ENCODE results near the gene F5.
"Not testable (repeated sequence)": the region's sequence is repeated elsewhere in the genome, so short reads cannot be mapped to it uniquely, and the experiment has no call there.

F5 gene

GRCh38 chr1:169538998-169539871, 47.0 kb downstream of the F5 start:
- DNase-seq = no peak

GRCh38 chr1:169534653-169535052, 51.6 kb downstream of the F5 start:
- no peak for DNase-seq

- not testable (repeated sequence) for DNase-seq
Observed at GRCh38 chr1:169533528-169534190, 52.6 kb downstream of the F5 start.

GRCh38 chr1:169530448-169530847, 55.8 kb downstream of the F5 start:
- DNase-seq = no peak

GRCh38 chr1:169529068-169529642, 57.1 kb downstream of the F5 start:
- peak; percentile 63 for DNase-seq

DNA sequence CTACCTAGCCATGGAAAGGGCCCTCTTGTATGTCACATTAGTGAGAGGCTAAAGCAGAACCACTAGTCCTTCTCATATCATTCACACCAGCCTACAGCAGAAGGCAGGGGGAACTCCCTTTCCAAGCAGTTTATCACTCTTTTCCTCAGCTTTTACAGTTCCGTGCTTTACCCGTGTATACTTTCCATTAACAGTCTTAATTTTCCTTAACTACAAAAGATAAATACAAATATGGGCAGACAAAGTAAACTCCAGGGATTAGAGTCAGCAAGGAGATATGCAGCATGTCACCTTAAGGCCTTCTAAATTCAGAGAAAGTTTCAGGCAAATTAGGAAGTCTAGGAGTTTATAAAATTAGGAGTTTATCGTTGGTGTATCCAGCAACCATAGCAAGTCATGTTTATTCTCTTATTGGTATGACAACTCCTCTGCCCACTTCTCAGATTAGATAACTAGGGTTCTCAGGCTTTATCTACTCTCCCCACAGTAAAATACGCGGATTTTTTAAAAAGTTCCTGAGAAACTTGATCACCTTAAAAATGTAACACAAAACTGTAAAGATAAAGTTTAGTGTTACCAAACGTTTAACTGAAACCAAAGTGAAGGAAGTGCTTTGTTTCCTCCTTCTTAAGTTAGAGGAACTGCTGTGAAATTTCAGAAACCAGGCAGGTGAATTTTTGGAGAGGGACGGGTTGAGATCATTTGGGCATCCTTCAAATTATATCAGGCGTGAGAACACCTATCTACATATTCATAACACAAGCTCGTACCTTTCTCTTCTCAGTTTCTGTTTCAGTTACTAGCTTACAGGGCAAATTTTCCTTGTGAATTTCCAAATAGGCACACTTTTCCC, 57.8 kb downstream of the F5 start:
- no peak for DNase-seq

DNA sequence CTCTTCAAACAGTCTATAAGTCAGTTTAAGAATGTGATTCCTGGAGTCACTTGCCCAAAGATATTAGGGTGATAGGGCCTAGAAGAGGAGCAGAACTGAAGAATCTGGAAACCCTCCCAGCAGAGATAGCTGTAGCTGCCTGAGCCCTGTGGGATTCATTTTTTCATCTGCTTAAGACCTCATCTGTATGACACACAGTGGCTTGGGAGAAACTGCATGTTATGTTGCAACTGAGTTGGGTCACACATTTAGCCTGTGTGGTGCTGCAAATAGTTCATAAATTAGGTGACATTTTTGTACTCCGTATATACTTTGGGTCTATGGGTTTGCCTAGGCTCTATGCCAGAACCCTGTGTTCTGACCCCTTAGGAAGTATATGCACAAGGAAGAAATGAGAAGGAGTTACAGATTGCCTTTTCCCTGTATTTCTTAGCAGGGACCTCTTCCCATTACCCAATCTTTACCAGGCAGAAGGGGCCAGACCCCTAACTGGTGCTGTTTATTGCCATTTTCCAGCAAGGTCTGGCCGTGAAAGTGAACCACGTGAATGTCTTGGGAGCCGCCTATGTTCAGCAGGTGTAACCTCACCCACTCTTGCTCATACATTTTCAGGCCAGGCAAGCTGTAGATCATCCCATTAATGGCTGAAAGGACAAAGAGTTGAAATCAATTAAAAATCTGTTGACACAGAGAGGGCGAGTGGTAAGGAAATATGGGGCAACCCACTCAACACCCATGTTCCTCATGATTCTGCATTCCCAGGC, 58.6 kb downstream of the F5 start:
- no peak for DNase-seq

GRCh38 chr1:169527001-169527400, 59.3 kb downstream of the F5 start:
- DNase-seq = no peak

DNA sequence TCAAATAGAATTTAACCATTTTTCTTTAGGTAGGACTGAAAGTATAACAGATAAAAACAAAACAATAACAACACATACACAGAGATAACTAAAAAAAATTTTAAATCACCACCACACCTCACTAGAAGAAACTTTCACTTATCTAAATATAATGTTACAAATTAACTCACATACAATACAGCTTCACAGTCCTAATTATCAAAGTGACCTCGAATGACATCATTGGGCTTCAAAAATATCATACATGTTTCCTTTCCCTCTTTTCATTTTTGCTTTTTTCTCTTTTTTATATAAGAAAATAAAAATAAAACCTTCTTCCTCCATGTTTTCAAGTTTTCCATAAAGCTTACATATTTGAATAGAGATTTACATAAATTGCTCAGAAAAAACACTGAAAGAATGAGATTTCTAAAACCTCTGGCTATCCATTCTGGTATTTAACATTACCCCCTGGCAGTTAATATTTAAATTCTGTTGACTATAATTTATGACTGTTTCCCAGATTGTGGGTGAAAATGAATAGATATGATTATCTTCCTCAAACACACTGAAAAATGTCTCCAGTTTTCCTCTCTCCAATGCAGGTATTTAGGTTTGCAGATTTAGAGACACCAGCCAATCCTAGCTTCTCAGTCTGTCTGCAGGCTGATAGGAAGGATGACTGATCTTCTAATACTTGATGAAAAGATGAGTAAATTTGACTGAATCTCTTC, 60.0 kb downstream of the F5 start:
- no peak for DNase-seq

DNA sequence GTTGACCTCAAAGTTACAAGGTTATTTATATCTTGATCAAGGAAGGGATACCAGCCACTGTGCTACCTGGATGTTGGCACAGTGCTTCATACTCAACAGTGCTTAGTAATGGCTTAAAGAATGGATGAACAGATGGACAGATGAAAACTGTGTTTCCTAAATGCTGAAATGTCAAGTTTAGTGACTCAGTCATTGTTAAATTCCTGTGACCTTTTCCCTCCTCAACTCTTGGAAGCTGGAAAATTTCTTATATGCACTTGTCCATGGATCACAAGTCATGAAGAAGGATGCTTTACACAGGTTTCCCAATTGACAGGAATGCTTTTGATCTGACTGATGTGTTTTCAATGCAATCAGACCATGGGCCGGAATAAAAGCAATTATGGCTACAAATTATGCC, 60.9 kb downstream of the F5 start:
- DNase-seq = no peak

- DNase-seq = no peak
Observed at GRCh38 chr1:169523904-169524303, 62.4 kb downstream of the F5 start.

DNA sequence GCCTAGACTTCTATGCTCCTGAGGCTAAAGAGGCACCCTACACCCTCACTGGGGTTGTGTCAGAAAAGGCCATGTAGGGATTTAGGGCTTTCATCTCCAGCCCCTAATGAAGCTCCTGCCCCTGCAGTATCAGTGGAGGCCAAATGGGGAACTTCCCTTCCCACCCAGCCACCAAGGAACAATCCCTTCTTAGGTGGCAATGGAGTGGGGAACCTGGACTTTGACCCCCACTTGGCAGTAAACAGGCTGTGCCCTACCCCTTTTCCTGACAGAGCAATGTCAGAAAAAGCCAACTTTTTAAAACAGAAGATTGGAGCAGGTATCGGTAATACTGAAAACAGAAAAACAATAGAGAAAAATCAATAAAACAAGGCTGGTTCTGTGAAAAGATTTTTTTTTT, 65.1 kb downstream of the F5 start:
- no peak for DNase-seq

DNA sequence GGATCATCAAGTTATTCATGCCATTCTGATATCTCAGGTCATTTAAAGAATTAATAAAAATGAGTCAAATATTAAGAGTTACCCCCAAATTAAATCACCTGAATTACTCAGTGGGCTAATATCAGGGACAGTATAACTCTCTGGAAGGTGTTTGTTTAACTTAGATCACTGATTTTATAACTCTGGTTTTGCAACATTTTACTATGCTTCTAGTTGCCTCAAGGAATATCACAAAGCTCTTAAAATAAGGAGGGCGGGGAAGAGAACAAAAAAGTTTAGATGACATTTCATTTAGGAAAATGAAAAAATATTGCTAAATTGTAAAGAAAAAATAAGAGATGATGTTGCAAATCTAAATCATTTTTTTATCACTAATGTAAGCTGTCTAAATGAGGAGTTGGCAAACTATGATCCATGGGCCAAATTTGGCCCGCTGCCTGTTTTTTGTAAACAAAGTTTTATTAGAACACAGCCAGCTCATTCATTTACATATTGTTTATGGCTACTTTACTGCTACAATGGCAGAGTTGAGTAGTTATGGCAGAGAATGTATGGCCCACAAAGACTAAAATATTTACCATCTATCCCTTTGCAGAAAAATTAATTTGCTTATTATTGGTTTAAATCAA, 68.6 kb downstream of the F5 start:
- DNase-seq = no peak

DNA sequence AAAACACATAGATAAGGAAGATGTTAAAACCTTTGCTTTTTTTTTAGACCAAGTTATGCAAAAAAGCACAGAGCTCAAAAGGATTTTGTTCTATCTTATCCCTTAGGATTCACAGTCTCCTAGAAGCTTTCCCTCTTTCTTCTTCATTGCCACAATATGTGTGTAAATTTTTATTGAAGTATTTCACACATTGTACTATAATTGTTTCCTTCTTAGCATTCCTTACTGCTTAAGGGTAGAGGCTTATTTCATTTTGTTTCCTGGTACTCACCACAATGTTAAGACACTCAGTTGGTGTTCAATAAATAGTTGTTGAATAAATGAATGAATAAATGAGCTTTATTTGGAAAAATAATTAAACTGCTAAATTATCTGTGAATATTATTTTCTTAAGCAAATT, 70.6 kb downstream of the F5 start:
- DNase-seq = no peak

DNA sequence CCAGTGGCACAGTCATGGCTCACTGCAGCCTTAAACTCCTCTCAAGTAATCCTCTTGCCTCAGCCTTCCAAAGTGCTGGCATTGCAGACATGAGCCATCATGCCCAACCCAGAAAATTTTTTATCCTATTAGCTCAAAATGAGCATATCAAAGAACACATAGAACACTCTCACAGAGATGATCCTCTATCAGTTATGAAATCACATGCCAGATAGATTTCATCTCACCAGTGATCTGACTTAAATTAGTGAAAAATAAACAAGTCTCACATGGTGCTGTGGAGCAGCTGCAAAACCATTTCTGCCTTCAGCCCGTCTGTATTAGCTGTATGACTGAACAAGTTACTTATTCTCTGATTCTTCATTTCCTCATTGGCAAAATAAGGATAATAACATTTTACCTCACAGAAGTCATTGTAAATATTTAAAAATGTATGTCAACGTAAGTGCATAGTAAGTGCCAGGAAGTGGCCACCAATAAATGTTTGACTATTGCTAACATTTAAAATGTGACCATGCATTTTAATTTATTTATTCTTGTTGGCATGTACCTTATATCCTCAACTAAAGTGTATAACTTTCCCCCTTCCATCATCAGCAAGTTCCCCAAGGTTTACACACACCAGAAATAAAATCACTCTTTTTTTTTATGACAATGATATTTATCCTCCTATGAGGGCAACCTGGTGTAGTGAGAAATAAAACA, 71.6 kb downstream of the F5 start:
- no peak for DNase-seq

DNA sequence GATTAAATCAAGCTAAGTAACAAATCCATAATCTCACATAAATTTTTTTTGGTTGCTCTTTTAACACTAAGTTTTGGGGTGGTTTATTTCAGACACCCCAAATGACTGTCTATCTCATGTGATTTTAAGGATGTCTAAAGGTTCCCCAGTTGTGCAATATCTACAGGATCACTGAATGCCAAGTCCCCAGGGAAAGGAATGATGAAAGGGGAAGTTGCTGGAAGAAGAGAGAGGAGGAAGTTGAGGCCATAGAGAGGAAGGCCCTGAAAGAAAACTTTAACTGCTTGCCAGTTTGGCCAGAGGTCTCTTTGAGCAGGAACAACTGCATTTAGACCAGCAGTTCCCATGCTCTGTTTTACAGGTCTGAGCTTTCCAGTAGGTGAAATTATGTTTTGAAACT, 73.1 kb downstream of the F5 start:
- no peak for DNase-seq

- no peak for DNase-seq
Observed at GRCh38 chr1:169511316-169512005, 74.8 kb downstream of the F5 start.

DNA sequence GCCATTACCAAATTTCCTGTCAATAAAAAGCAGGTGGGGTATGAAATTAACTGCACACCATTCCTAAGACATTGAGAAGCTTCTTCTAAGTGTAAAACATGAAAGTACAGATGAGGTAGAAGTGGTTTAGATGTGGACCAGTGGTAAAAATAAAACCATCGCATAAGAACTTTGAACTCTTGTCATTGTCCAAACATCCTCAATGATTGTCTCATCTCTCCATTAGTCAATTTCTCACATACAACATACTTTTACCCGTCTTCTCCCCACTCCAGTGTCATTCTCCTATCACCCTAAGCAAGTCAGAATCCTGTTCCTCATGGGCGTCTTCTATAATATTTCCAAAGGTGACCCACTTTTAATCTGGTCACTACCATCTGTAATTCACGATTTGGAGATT, 76.2 kb downstream of the F5 start:
- no peak for DNase-seq

GRCh38 chr1:169509354-169509753, 76.9 kb downstream of the F5 start:
- no peak for DNase-seq

Data from NCI-H2029 (cell line).